Measurements from ENCODE around the gene STK17A.

The STK17A gene

DNA sequence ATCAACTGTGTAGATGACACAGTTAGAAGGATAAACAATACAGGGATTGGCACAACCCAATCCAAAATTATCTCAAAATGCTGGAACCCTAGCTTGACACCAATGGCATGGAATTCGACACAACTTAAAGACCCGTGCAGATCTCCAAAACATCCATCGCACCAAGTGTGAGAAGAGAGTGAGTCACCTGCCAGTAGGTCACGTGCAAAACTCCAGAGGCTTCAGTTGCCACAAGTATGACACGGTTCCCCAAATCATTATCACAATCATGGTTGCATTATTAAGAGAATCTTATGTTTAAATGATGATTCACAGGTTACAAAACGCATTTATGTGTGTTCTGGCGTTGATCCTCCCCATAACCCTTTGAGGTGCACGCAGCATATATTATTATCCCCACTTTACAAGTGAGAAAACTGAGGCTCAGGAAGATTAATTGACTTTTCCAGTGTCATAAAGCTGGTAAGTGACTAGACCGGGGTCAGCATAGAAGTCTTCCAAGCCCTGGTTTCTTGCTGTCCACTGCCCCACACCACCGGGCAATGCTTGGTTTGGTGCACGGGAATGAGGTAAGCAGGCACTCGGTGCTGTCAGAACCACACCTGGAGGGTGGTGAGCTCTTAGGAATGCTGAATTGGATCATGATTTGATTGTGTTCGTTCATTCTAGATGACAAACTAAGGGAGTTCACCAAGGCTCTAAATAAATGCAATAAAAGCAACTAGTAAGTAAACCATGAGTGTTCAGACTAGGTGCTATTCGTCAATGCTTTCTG is 23.6 kb upstream of the STK17A start:
- intact Hi-C loops (cut with DNase I; ENCODE audit: low total_unique reads) = no loop called here
- no peak for DNase-seq
- no peaks in the 10 kb centered on the region for H3K36me3 ChIP-seq
- no peak overlapping the region for H3K4me3 ChIP-seq
- no peaks in the 10 kb centered on the region for H3K9me3 ChIP-seq
- TF ChIP-seq, protein P1, sequence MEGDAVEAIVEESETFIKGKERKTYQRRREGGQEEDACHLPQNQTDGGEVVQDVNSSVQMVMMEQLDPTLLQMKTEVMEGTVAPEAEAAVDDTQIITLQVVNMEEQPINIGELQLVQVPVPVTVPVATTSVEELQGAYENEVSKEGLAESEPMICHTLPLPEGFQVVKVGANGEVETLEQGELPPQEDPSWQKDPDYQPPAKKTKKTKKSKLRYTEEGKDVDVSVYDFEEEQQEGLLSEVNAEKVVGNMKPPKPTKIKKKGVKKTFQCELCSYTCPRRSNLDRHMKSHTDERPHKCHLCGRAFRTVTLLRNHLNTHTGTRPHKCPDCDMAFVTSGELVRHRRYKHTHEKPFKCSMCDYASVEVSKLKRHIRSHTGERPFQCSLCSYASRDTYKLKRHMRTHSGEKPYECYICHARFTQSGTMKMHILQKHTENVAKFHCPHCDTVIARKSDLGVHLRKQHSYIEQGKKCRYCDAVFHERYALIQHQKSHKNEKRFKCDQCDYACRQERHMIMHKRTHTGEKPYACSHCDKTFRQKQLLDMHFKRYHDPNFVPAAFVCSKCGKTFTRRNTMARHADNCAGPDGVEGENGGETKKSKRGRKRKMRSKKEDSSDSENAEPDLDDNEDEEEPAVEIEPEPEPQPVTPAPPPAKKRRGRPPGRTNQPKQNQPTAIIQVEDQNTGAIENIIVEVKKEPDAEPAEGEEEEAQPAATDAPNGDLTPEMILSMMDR (IDR thresholded peaks at IDR 0.05) = no peak
- H3K27ac ChIP-seq = no peak overlapping the region
- no peaks in the 10 kb centered on the region for H3K4me1 ChIP-seq
- H3K27me3 ChIP-seq = peaks cover 0 to 9% of the 10 kb centered on the region in 2 donors

DNA sequence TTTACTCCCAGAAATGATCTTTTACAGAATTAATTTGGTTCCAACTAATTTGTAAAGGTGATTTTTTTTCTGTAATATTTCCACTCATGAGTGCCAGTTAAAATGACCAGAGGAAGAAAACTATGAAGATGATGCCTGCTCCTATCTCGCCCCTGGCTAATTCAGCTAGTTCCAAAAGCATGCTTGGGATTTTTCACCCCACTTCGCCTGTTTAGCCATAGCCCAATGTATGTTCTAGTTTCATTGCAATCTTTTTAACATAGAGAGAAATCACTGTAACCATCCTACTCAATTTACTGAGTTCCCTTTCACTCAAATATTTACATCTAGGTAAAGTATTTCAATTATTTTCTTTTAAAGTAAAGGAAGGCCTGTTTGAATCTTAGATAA is 23.0 kb upstream of the STK17A start:
- Histone ChIP-seq H3K27me3 (peaks cover 0 to 9% of the 10 kb centered on the region in 2 donors), H3K9me3 (no peaks in the 10 kb centered on the region), H3K36me3 (no peaks in the 10 kb centered on the region), H3K4me3 (no peak overlapping the region), H3K27ac (no peak overlapping the region), H3K4me1 (no peaks in the 10 kb centered on the region)
- intact Hi-C loops (cut with DNase I; ENCODE audit: low total_unique reads) = no loop called here
- TF ChIP-seq, protein P1 (IDR thresholded peaks at IDR 0.05) = no peak
- DNase-seq = no peak

DNA sequence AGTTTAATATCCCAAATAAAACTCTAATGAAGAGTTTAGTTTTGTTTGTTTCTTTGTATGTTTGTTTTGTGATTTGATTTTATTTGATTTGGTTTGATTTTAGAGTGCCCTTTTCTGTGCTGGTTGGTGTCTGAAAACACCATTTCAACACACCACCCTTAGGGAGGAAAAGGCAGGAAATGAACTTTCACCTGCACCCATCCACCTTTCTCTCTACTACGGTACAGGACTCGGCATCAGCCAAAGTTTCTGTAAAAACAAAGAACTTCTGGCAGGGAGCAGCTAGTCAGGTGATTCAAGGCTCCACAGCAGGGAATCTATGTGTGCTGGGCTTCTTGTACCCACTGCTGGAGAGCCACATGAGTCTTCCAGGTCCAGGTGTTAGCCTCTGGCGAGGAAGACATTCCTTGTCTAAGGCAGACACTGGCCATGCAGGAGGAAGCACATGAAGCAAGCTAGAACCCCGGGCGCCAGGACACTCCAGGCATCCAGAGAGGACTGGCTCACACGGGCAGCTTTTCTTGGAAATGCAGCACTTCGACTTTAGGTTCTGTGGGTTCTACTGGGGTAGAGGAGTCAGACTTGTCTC is 22.1 kb upstream of the STK17A start:
- H3K9me3 ChIP-seq = no peaks in the 10 kb centered on the region
- no peaks in the 10 kb centered on the region for H3K4me1 ChIP-seq
- no peak overlapping the region for H3K27ac ChIP-seq
- no peak overlapping the region for H3K4me3 ChIP-seq
- no peak for DNase-seq
- TF ChIP-seq, protein P1 (IDR thresholded peaks at IDR 0.05) = no peak
- peaks cover 0 to 8% of the 10 kb centered on the region in 2 donors for H3K27me3 ChIP-seq
- intact Hi-C loops (cut with DNase I; ENCODE audit: low total_unique reads) = no loop called here
- no peaks in the 10 kb centered on the region for H3K36me3 ChIP-seq

DNA sequence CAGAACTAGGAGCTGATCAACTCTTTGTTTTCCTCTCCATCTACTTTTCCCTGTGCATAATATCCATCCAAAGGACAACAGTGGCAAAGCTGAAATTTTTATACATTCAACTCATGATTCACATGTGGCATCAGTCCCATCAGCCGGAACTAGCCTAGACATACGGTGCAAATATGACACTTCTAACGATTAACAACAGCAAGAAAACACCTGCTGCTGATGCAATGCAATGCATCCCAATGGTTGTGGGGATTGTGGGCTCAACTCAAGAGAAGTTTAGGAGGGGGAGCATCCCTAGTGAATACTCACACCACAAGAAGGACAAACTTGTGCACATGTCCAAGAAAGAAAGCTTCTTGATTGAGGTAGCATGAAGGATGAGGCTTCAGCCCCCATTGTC is 20.5 kb upstream of the STK17A start:
- intact Hi-C loops (cut with DNase I; ENCODE audit: low total_unique reads) = no loop called here
- Histone ChIP-seq H3K9me3 (no peaks in the 10 kb centered on the region), H3K4me1 (no peaks in the 10 kb centered on the region), H3K36me3 (no peaks in the 10 kb centered on the region), H3K4me3 (no peak overlapping the region), H3K27ac (no peak overlapping the region), H3K27me3 (no peaks in the 10 kb centered on the region)
- TF ChIP-seq, protein P1 (IDR thresholded peaks at IDR 0.05) = no peak
- no peak for DNase-seq

DNA sequence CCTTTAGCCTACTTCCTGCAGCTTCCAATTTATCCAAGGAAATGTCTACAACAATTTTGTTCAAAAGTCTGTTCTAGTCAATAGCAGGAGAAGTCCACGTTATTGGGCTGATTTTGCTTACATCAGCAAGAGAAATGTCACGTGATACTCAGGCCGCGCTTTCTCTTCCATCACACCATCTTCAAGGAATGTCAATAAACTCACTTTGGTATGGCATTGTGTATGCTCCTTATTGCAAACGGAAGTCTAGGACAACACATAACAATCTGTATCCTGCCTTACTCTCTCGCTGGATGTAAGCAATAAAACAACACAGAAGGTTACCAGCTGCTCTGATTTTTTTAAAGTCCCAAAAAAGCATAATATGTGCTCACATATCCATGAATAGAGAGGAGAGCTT is 17.1 kb upstream of the STK17A start:
- Histone ChIP-seq H3K4me1 (no peaks in the 10 kb centered on the region), H3K4me3 (no peak overlapping the region), H3K27me3 (no peaks in the 10 kb centered on the region), H3K36me3 (no peaks in the 10 kb centered on the region), H3K27ac (no peak overlapping the region), H3K9me3 (no peaks in the 10 kb centered on the region)
- TF ChIP-seq, protein P1 (IDR thresholded peaks at IDR 0.05) = no peak
- intact Hi-C loops (cut with DNase I; ENCODE audit: low total_unique reads) = no loop called here
- no peak for DNase-seq

Measured in tibial artery (tissue), 4 donors.